Activated T-helper 1 cell treated with Interleukin-2 at 50 U/mL for 16 hours (primary cell): ENCODE results near the gene PSMD14.
"Not testable (repeated sequence)": the region's sequence is repeated elsewhere in the genome, so short reads cannot be mapped to it uniquely, and the experiment has no call there.

Experiments
- DNase-seq: peaks from one replicate; pipeline ENCODE4 v3.0.0-alpha.2; 2020; ENCODE audit warnings: low read depth

The PSMD14 gene

DNA sequence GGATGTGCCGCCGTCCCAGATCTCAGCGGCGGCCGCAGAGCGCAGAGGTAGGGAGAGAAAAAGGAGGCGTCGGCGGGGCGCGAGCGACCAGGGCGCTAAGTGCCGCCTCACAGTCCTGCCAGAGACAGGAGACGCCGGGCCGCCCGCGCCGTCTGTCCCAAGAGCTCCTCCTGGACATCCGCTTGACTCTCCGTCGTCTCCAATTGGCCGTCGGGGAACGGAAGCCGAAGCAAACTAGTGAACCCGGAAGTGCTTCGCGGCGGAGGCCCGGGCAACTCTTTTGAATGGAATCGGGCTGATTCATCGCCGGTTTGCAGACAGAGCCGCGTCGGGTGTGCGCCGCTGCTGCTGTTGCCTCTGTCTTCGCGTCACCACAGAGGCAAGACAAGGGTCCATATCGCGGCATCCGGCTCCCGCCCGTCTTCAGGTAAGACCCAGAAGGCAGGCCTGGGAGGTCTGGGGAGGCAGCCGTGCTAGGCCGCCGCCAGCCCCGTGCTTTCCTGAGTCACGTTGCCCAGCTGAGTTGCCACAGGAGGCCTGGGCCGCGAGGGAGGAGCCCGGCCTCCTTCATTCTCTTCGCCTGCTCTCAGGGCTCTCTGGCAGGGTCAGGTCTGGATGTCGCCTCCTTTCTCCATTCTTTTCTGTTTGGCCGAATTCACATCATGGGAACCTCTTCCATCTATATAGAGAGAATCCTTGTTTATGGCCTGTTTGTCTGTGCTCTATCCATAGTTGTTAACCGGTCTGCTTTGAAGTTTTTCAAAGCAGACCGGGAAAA, at the start of gene PSMD14:
Gene PSMD14, plus strand, starts transcription at position 248 of the 778 bp plus-strand sequence. CDS start 10,401 bp downstream, outside the sequence.
- peak; percentile 80 for DNase-seq

DNA sequence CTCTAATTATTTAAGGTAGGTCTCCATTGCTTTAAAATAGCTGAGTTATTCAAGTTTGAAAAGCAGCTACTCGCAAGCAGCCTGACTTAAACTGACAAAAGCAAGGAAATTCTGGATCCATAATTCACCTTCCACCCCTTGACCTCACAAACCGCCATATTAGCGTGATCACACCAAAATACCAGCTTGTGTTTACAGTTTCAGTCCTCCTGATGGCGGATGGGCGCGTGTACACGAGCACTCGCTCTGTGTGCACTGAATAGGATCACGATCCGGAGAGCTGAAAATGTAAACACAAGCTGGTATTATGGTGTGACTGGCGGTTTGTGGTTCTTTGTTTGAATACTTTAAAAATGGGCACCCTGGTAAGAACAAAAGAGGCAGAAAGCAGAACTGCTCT, 42.4 kb upstream of the PSMD14 start:
- DNase-seq = no peak

- no peak for DNase-seq
Measured at GRCh38 chr2:161269111-161269510, 39.1 kb upstream of the PSMD14 start.

DNA sequence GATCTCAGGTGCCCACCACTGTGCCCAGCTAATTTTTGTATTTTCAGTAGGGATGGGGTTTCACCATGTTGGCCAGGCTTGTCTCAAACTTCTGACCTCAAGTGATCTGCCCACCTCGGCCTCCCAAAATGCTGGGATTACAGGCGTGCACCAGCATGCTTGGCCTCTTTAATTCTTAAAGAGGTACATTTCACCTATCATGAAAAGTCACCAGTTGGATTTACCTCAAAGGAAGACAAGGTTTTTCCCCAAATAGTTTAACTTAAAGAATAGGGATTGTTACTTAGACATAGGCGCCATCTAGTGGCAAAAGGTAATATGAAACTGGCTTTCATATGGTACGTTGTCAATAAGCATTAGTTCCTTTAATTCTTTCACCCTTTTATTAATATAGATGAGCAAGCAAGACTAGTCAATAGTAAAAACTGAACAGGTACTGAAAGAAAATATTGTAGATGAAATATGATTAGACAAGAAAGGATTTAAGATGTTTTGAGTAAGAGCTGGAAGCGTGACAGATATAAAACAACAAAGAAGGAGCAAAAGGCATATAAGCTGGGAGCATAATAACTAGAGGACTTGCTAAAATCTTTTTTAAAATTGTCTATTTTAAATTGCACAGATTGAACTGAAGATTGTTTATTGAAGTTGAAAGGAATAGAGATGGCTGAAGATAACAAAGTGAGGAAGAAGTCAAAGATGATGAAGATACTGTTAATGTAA, 35.0 kb upstream of the PSMD14 start:
- no peak for DNase-seq

GRCh38 chr2:161278564-161279229, 29.5 kb upstream of the PSMD14 start:
- DNase-seq = not testable (repeated sequence)

GRCh38 chr2:161279230-161279815, 28.9 kb upstream of the PSMD14 start:
- DNase-seq = not testable (repeated sequence)

- peak; percentile 22 for DNase-seq
Measured at GRCh38 chr2:161280906-161281323, 27.3 kb upstream of the PSMD14 start.

DNA sequence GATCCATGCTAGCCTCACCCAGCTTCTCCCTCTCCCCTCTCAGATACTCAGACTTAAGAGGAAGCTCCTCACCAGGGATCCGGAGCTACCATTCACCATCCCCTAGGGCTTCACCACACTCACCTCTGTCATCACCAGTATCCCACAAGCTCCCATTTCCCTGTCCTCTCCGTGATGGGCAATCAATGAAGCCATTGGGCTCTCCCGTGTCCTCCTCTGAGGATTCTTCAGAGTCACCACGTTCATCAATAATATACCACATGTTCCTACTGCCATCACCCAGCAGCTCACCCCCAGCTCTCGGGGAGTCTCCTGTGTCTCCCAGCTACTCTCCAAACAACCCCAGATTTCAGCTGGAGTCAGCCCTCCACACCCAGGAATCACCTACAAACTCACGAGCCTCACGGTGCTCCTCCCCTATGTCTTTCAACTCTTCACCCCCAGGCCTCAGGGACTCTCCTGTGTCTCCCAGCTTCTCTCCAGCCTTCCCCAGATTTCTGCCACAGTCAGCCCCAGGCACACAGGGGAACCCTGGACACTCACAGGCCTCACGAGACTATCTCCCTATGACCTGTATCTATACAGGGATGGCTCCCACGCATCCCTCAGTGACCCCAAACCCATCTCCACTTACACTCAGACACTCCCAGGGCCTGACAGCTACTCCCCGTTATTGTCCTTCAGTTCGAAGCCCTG, 26.5 kb upstream of the PSMD14 start:
- not testable (repeated sequence) for DNase-seq

DNA sequence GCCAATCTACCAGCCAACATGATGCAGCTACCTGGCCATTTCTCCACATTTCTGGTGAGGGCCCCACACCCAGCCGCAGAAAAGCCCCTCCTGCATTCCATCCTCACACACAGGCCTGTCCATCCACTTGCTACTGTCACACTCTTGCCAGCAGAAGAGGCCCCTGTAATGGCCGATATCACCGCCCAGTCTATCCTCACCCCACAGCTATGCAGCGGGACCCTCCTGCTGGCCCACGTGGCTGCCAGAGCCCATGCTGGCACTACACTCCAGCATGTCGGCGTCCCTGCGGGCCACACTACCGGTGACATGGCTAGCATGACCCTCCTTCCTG, 25.9 kb upstream of the PSMD14 start:
- DNase-seq = not testable (repeated sequence)

DNA sequence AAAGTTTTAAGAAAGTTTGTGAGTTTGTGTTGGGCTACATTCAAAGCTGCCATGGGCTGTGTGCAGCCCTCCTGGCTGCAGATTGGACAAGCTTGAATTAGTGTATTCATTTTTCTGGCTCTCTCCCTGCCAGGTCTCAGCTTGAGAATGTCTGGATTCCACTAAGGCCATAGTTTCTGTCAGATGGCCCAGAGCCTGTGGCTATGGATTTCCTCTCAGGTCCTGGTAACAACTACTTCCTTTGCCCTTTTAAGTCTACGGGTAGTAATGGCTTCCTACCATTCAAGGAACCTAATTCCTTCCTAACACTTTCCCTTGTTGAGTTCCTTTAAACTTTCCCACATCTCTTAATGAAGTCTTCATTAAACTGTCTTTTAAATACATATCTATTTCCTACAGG, 24.3 kb upstream of the PSMD14 start:
- DNase-seq = no peak

DNA sequence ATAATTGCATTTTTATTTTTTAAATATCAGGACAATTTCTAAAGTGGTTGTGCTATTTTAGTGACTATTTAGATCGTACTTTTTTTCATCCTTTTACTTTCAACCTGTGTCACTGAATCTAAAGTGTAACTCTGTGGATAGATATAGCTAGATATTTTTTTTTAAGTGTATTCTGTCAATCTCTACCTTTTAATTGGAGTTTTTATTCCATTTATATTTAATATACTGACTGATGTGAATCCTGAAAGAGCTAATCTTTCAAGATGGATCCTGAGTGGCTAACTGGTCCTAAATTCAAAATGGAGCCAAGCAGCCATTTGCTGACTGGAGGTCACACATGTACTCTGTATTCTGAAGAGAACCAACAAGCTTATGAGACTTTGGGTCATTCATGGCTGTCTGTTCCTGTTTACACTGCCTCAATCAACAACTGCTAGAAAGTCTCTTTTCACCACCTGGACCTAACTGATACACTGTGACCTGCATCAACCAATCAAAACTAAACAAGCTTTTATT, 4.6 kb upstream of the PSMD14 start:
- DNase-seq = no peak

DNA sequence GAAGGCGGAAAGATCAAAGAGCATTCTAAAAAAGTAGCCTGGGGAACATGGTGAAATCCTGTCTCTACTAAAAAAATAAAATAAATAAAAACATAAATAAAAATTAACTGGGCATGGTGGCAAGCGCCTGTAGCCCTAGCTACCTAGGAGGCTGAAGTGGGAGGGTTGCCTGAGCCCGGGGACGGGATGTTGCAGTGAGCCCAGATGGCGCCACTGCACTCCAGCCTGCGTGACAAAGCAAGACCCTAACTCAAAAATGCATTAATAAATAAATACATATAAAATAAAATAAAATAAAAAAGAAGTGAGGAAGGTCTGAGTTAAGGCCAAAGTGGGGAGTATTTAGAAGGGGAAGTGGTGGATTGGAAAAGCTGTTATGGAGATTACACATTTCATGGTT, 1.3 kb upstream of the PSMD14 start:
- no peak for DNase-seq

- DNase-seq = no peak
Measured at GRCh38 chr2:161307676-161308075, 549 bp upstream of the PSMD14 start.

- DNase-seq = no peak
Measured at GRCh38 chr2:161312996-161313395, 4.8 kb downstream of the PSMD14 start.

DNA sequence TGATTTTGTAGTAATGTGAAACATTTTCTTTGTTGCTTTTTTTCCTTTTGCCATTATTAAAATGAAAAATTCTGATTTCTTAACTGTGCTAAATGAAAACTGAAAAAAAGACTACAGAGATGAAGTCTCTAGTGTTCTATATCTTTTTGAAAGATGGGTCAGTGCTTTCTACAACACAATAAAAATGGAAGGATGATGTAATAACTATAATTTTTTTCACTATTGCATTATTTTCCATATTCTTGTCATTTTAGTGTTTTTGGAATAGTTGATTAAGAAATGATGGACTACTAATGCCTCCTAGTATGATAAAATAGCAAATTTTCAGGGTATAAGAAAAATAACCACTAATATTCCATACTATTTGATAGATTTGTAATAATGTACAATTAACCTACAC, 7.2 kb downstream of the PSMD14 start:
- DNase-seq = no peak

- no peak for DNase-seq
Measured at GRCh38 chr2:161316701-161317100, 8.5 kb downstream of the PSMD14 start.

DNA sequence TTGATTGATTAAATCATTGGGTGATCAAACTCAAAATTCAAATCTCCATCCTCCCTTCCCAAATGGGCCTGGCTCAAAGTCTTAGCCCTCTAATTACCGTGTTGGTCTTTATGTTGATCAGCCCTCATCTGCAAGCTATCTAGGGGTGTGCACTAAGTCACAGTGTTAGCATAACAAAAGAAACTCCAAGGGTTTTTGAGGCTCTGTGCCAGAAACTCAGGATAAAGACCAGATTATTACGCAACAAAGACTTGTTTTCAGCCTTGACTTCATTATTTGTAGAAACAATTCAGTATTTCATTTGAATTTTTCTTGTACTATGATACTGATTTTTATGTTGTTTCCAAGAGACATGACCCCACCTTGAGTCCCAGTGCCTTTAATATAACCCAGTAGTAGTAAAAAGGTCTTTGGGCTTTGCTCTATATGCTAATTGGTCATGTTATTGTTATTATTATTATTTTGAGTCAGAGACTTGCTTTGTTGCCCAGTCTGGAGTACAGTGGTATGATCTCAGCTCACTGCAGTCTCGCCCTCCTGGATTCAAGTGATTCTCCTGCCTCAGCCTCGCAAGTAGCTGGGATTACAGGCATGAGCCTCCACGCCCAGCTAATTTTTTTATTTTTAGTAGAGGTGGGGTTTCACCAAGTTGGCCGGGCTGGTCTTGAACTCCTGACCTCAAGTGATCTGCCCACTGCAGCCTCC, 13.9 kb downstream of the PSMD14 start:
- DNase-seq = no peak

- no peak for DNase-seq
Measured at GRCh38 chr2:161324876-161325275, 16.7 kb downstream of the PSMD14 start.

DNA sequence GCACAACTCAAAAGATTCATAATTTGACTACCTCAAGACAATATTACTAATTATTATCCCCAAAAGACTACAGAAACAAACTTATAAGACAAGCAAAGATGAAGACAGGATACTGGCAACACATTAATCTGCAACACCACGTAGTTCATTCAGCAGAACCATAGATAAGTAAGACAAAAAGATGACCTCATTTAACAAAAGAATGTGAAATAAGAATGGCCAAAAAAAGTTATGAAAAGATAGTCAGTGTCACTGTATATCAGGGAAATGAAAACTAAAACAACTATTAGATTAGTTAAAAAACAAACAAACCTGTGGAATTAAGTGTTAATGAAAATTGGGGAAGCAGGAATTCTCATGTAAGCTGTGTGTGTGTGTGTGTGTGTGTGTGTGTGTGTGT, 19.4 kb downstream of the PSMD14 start:
- DNase-seq = no peak

DNA sequence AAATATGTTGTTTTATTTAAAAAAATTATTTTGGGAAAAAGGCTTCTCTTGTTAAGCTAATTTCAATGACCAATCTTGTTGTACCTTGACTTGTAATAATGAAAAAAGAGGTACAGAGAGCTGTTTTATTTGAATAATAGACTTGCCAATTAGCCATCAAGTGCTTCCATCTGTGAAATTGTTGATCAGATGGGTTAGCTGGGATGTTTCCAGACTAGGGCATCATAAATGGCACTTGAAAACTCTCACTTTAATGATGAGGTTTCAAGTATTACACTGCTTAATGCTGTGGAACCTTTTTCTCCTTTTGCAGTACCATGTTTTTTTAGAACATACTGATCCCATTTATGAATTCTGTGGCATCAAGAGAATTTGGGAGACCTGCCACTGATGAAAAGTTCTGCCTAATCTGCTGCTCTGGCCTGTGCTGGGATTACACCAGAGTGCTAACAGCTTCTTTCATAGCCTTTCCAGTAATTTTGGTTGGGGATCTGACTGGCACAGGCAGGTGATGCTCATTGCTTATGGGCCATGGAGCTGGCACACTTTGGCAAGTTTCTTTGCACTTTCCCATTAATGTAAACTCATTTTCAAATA, 24.2 kb downstream of the PSMD14 start:
- DNase-seq = no peak

- no peak for DNase-seq
Measured at GRCh38 chr2:161335626-161336025, 27.4 kb downstream of the PSMD14 start.
